Natural killer cell treated with Interleukin-12 subunit alpha and Interleukin-12 subunit beta and Interleukin-15 and Interleukin-18, amount 100 ng/mL, for 72 hours (primary cell): ENCODE measurements around the gene PPM1F. TPM values are rescaled to one million over a fixed set of nuclear protein-coding genes. Genes with fewer than 3 reads are reported as not detected.
"Not testable (repeated sequence)": the region's sequence is repeated elsewhere in the genome, so short reads cannot be mapped to it uniquely, and the experiment has no call there.

Experiments
- ATAC-seq, 2 donors: fragments of 150-1000 bp; cut with Tn5 transposase in 1 of 2; sonication (Bioruptor Pico), chemical (Tn5 transposase) in 1 of 2; 2 replicates each; pipeline ENCODE4 v1.10.0; 2021
- DNase-seq: peaks from one replicate; pipeline ENCODE4 v3.0.0; 2022; ENCODE audit warnings: low spot score
- H3K27ac Mint-ChIP-seq, 2 donors: 1 replicate in 1 of 2; 2 replicates in 1 of 2; pipeline ENCODE4 v1.8.0; 2022; ENCODE audit warnings: mixed read lengths in 2 of 2, mild to moderate bottlenecking in 1 of 2, moderate library complexity in 1 of 2
- H3K27me3 Mint-ChIP-seq, 2 donors: 1 replicate in 1 of 2; 2 replicates in 1 of 2; pipeline ENCODE4 v1.8.0; 2022; ENCODE audit warnings: mixed read lengths in 2 of 2
- H3K36me3 Mint-ChIP-seq: one replicate; pipeline ENCODE4 v1.8.0; 2022; ENCODE audit warnings: mixed read lengths
- H3K4me1 Mint-ChIP-seq, 2 donors: 1 replicate in 1 of 2; 2 replicates in 1 of 2; pipeline ENCODE4 v1.8.0; 2022; ENCODE audit warnings: low read depth in 2 of 2, mixed read lengths in 2 of 2, mild to moderate bottlenecking in 1 of 2
- H3K4me3 Mint-ChIP-seq: one replicate; pipeline ENCODE4 v1.8.0; 2022; ENCODE audit warnings: mixed read lengths
- H3K9me3 Mint-ChIP-seq: 2 replicates; pipeline ENCODE4 v1.8.0; 2022; ENCODE audit warnings: mixed read lengths
- total RNA-seq, 2 donors: library from RNA; stranded (reverse); gene quantifications; one replicate each; pipeline ENCODE4 v1.2.3, GENCODE V29; 2022

Gene PPM1F
- total RNA-seq, 2 donors from 2014 or later: 28.8 to 36.0 TPM

- Mint-ChIP-seq H3K4me3 (no peak overlapping the region), H3K4me1 (peaks cover 0 to under 1% of the 10 kb centered on the region in 2 donors), H3K9me3 (no peaks in the 10 kb centered on the region), H3K36me3 (no peaks in the 10 kb centered on the region), H3K27me3 (no peaks in the 10 kb centered on the region), H3K27ac (no peak overlapping the region)
- DNase-seq (no peak), ATAC-seq (no peak)
These were observed 70.6 kb downstream of the PPM1F start for GRCh38 chr22:21881841-21882753.

GRCh38 chr22:21876486-21877176 is 76.0 kb downstream of the PPM1F start:
- H3K27ac Mint-ChIP-seq: peak overlapping the region; percentile 62 to 75
- H3K36me3 Mint-ChIP-seq: no peaks in the 10 kb centered on the region
- peaks cover 0 to 4% of the 10 kb centered on the region in 2 donors for H3K27me3 Mint-ChIP-seq
- peak overlapping the region; percentile 64 for H3K4me3 Mint-ChIP-seq
- DNase-seq (no peak), ATAC-seq (peak; percentile 90 to 97)
- peaks cover 11 to 13% of the 10 kb centered on the region in 2 donors for H3K4me1 Mint-ChIP-seq
- no peaks in the 10 kb centered on the region for H3K9me3 Mint-ChIP-seq

- H3K4me1 Mint-ChIP-seq: peaks cover 11 to 13% of the 10 kb centered on the region in 2 donors
- peak overlapping the region in 1 of 2 donors; percentile 56 for H3K27ac Mint-ChIP-seq
- not testable (repeated sequence) for H3K9me3 Mint-ChIP-seq, H3K27me3 Mint-ChIP-seq, H3K36me3 Mint-ChIP-seq, H3K4me3 Mint-ChIP-seq, DNase-seq, ATAC-seq
These were observed 77.7 kb downstream of the PPM1F start for GRCh38 chr22:21874953-21875352.

DNA sequence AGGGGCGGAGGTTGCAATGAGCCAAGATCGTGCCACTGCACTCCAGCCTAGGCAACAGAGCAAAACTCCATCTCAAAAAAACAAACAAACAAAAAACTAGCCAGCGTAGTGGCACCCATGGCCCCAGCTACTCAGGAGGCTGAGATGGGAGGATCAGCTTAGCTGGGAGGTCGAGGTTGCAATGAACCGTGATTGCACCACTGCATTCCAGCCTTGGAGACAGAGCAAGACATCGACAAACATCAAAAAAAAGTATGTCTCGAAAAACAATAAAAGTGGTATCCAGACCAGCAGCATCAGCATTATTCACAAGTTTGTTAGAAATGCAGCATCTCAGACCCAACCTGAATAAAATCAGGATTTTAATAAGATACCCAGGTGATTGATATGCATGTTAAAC is 79.0 kb downstream of the PPM1F start:
- H3K9me3 Mint-ChIP-seq: no peaks in the 10 kb centered on the region
- DNase-seq (no peak), ATAC-seq (no peak)
- no peak overlapping the region for H3K4me3 Mint-ChIP-seq
- H3K36me3 Mint-ChIP-seq: no peaks in the 10 kb centered on the region
- peaks cover 0 to 4% of the 10 kb centered on the region in 2 donors for H3K27me3 Mint-ChIP-seq
- H3K27ac Mint-ChIP-seq: no peak overlapping the region
- peaks cover 14 to 15% of the 10 kb centered on the region in 2 donors for H3K4me1 Mint-ChIP-seq

DNA sequence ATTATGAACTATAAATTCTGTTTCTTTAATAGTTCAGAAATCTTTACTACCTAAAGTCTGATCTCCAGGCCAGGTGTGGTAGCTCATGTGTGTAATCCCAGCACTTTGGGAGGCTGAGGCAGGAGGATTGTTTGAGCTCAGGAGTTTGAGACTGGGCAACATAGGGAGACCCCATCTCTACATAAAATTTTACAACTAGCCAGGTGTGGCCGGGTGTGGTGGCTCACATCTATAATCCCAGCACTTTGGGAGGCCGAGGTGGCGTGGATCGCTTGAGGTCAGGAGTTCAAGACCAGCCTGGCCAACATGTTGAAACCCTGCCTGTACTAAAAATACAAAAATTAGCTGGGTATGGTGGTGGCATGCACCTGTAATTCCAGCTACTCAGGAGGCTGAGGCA is 79.9 kb downstream of the PPM1F start:
- not testable (repeated sequence) for ATAC-seq

More for the DNA sequence above, 79.9 kb downstream of the PPM1F start:
- H3K27me3 Mint-ChIP-seq, H3K27ac Mint-ChIP-seq, DNase-seq, H3K9me3 Mint-ChIP-seq, H3K36me3 Mint-ChIP-seq, H3K4me3 Mint-ChIP-seq: not testable (repeated sequence)
- H3K4me1 Mint-ChIP-seq: peaks cover 22 to 23% of the 10 kb centered on the region in 2 donors

Other genes with a start within 250 kb of the PPM1F start
- gene YPEL1, start 217.1 kb downstream of the PPM1F start, total RNA-seq: 10 to 100 TPM; 14.2 to 19.0 TPM
- 100 to 1,000 TPM; 168 to 176 TPM for gene MAPK1, start 85.2 kb downstream of the PPM1F start, total RNA-seq
- gene TOP3B, start 29.9 kb upstream of the PPM1F start, total RNA-seq: 10 to 100 TPM; 45.3 to 83.5 TPM